ENCODE results near the gene NME4. TPM values are rescaled to one million over a fixed set of nuclear protein-coding genes. Genes with fewer than 3 reads are reported as not detected.

Gene NME4
- total and polyA plus RNA-seq, 9 donors = 48.8 to 133 (median 93.4) TPM

DNA sequence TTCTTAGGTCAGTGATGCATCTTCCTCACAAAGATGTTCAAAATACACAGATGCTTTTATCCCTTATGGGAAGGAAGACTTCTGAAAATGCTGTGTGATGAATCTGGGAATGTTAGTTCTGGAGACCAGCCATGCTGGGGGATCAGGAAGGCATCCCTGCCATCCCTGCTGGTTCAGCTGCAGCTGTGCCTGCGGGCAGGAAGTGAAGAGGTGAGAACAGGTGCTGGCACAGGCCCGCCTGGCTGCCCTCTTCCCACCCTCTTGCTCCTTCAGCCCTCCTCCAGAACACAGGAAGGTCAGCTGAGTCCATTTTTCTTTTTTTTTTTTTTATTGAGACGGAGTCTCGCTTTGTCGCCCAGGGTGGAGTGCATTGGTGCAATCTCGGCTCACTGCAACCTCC is 43.6 kb downstream of the NME4 start:
- no peak overlapping the region for H3K27ac ChIP-seq
- TF ChIP-seq POLR2A (IDR thresholded peaks at IDR 0.05) (no peak), EP300 (IDR thresholded peaks at IDR 0.05) (no peak)
- TF ChIP-seq, protein P1, sequence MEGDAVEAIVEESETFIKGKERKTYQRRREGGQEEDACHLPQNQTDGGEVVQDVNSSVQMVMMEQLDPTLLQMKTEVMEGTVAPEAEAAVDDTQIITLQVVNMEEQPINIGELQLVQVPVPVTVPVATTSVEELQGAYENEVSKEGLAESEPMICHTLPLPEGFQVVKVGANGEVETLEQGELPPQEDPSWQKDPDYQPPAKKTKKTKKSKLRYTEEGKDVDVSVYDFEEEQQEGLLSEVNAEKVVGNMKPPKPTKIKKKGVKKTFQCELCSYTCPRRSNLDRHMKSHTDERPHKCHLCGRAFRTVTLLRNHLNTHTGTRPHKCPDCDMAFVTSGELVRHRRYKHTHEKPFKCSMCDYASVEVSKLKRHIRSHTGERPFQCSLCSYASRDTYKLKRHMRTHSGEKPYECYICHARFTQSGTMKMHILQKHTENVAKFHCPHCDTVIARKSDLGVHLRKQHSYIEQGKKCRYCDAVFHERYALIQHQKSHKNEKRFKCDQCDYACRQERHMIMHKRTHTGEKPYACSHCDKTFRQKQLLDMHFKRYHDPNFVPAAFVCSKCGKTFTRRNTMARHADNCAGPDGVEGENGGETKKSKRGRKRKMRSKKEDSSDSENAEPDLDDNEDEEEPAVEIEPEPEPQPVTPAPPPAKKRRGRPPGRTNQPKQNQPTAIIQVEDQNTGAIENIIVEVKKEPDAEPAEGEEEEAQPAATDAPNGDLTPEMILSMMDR (IDR thresholded peaks at IDR 0.05) = no peak
- DNase-seq = no peak
- H3K4me3 ChIP-seq = no peak overlapping the region
- H3K36me3 ChIP-seq = no peaks in the 10 kb centered on the region
- H3K27me3 ChIP-seq = no peaks in the 10 kb centered on the region
- H3K9me3 ChIP-seq = no peaks in the 10 kb centered on the region
- intact Hi-C loops (cut with DNase I) = no loop called here
- WGBS, 3 donors = 89 to 93% (median 93%) methylated on average over 6 of the region's 6 CpGs
- no peaks in the 10 kb centered on the region for H3K4me1 ChIP-seq (ENCODE audit: insufficient read depth)

- WGBS, 3 donors = 95 to 97% (median 95%) methylated on average over 6 of the region's 6 CpGs
- no peaks in the 10 kb centered on the region for H3K36me3 ChIP-seq
- TF ChIP-seq, protein P1 (IDR thresholded peaks at IDR 0.05) = no peak
- TF ChIP-seq POLR2A (IDR thresholded peaks at IDR 0.05) (no peak), EP300 (IDR thresholded peaks at IDR 0.05) (no peak)
- no peaks in the 10 kb centered on the region for H3K27me3 ChIP-seq
- no peaks in the 10 kb centered on the region for H3K4me1 ChIP-seq (ENCODE audit: insufficient read depth)
- no peak overlapping the region for H3K4me3 ChIP-seq
- intact Hi-C loops (cut with DNase I) = no loop called here
- no peak overlapping the region for H3K27ac ChIP-seq
- DNase-seq = no peak
- H3K9me3 ChIP-seq = no peaks in the 10 kb centered on the region
Observed at GRCh38 chr16:441447-441846, 44.4 kb downstream of the NME4 start.

DNA sequence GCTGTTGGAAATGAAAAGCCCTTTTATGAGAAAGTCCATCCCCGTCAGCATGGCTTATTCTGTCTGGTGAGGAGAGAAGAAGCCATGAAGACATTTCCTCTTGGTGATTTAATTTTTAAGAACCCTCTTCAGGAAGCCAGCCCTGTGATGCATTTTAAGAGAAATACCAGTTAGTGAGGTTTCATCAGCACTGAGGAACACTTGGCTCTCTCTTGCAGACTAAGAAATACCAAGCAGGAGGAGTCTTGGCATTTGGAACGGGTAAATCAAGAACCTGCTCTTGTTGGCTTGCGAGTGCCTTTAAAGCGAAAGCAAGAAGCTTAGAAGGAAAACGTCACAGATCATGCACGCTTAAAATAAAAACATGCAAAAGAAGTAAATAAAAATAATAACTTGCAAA is 46.0 kb downstream of the NME4 start:
- Histone ChIP-seq H3K4me1 (ENCODE audit: insufficient read depth) (no peaks in the 10 kb centered on the region), H3K9me3 (no peaks in the 10 kb centered on the region), H3K27ac (no peak overlapping the region), H3K27me3 (no peaks in the 10 kb centered on the region), H3K4me3 (no peak overlapping the region), H3K36me3 (no peaks in the 10 kb centered on the region)
- no peak for DNase-seq
- WGBS, 3 donors = 81 to 84% (median 82%) methylated on average over 6 of the region's 6 CpGs
- TF ChIP-seq, protein P1 (IDR thresholded peaks at IDR 0.05) = no peak
- no peak for TF ChIP-seq POLR2A (IDR thresholded peaks at IDR 0.05)
- no peak for TF ChIP-seq EP300 (IDR thresholded peaks at IDR 0.05)
- intact Hi-C loops (cut with DNase I) = no loop called here

DNA sequence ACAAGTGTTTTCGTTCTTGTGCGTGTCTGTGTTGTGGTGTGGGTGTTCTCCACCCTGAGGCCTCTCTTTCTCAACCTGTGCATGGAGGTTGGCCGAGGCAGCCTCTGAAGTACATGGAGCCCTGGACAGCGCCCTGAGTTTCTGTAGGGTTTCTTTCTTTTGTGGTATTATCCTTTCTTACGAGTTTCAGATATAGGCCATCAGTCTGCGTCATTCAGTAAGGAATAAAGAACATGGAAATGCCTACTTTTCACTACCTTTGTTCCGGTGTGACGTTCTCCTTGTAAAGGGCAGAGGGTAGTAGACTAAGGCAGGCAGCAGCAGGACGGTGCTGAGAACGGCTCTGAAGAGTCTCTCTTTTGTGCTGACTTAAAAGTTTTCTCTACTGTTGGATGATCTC is 47.0 kb downstream of the NME4 start:
- H3K9me3 ChIP-seq = no peaks in the 10 kb centered on the region
- DNase-seq = no peak
- no peak overlapping the region for H3K4me3 ChIP-seq
- intact Hi-C loops (cut with DNase I) = no loop called here
- no peak for TF ChIP-seq EP300 (IDR thresholded peaks at IDR 0.05)
- no peaks in the 10 kb centered on the region for H3K27me3 ChIP-seq
- WGBS, 3 donors = 92 to 94% (median 93%) methylated on average over 10 of the region's 10 CpGs
- no peak overlapping the region for H3K27ac ChIP-seq
- H3K36me3 ChIP-seq = no peaks in the 10 kb centered on the region
- H3K4me1 ChIP-seq (ENCODE audit: insufficient read depth) = no peaks in the 10 kb centered on the region

- WGBS, 3 donors = 82 to 89% (median 88%) methylated on average over 4 of the region's 4 CpGs
- Histone ChIP-seq H3K4me1 (ENCODE audit: insufficient read depth) (no peaks in the 10 kb centered on the region), H3K27ac (no peak overlapping the region), H3K9me3 (no peaks in the 10 kb centered on the region), H3K27me3 (no peaks in the 10 kb centered on the region), H3K36me3 (no peaks in the 10 kb centered on the region), H3K4me3 (no peak overlapping the region)
- intact Hi-C loops (cut with DNase I) = no loop called here
- no peak for DNase-seq
- TF ChIP-seq POLR2A (IDR thresholded peaks at IDR 0.05) = no peak
- no peak for TF ChIP-seq EP300 (IDR thresholded peaks at IDR 0.05)
Observed at GRCh38 chr16:445566-445965, 48.6 kb downstream of the NME4 start.

Small RNA genes lying within 50 kb of the gene (small RNA-seq; reads per million reads assigned to genes)
- not detected for gene RF00019

Other genes with a start within 250 kb of the NME4 start
- gene HBZ, start 244.6 kb upstream of the NME4 start, total RNA-seq = under 1 TPM in 1 of 7 donors, not detected in 6; 0.28 TPM
- not detected for gene HBZ, start 244.6 kb upstream of the NME4 start, polyA plus RNA-seq
- gene HBM, start 231.2 kb upstream of the NME4 start, total RNA-seq = under 1 TPM in 2 of 7 donors, not detected in 5; 0.78 to 0.92 TPM
- gene HBM, start 231.2 kb upstream of the NME4 start, polyA plus RNA-seq = not detected
- gene HBA2, start 224.3 kb upstream of the NME4 start, total RNA-seq = 100 to 1,000 TPM in 2 of 7 donors, 10 to 100 TPM in 4, 1 to 10 TPM in 1; 4.5 to 173 (median 75.0) TPM
- 10 to 100 TPM in 1 of 2 donors, not detected in 1; 32.1 TPM for gene HBA2, start 224.3 kb upstream of the NME4 start, polyA plus RNA-seq
- gene HBA1, start 220.5 kb upstream of the NME4 start, total RNA-seq = 100 to 1,000 TPM in 2 of 7 donors, 10 to 100 TPM in 4, 1 to 10 TPM in 1; 7.4 to 206 (median 81.2) TPM
- gene HBA1, start 220.5 kb upstream of the NME4 start, polyA plus RNA-seq = 1 to 10 TPM in 1 of 2 donors, under 1 TPM in 1; 0.50 to 9.6 TPM
- gene HBQ1, start 216.7 kb upstream of the NME4 start, total RNA-seq = not detected
- gene HBQ1, start 216.7 kb upstream of the NME4 start, polyA plus RNA-seq = under 1 TPM in 1 of 2 donors, not detected in 1; 0.29 TPM
- 100 to 1,000 TPM in 1 of 7 donors, 10 to 100 TPM in 6; 60.7 to 112 (median 74.2) TPM for gene LUC7L, start 167.8 kb upstream of the NME4 start, total RNA-seq
- gene LUC7L, start 167.8 kb upstream of the NME4 start, polyA plus RNA-seq = 10 to 100 TPM; 56.6 to 68.5 TPM
- 10 to 100 TPM; 20.4 to 61.9 (median 49.2) TPM for gene FAM234A, start 162.4 kb upstream of the NME4 start, total RNA-seq
- 10 to 100 TPM; 37.9 to 51.7 TPM for gene FAM234A, start 162.4 kb upstream of the NME4 start, polyA plus RNA-seq
- 1 to 10 TPM in 2 of 7 donors, under 1 TPM in 3, not detected in 2; 0.33 to 1.7 (median 0.72) TPM for gene RGS11, start 121.3 kb upstream of the NME4 start, total RNA-seq
- under 1 TPM; 0.44 to 0.45 TPM for gene RGS11, start 121.3 kb upstream of the NME4 start, polyA plus RNA-seq
- gene ARHGDIG, start 116.6 kb upstream of the NME4 start, total RNA-seq = under 1 TPM in 1 of 7 donors, not detected in 6; 0.77 TPM
- gene ARHGDIG, start 116.6 kb upstream of the NME4 start, polyA plus RNA-seq = under 1 TPM in 1 of 2 donors, not detected in 1; 0.10 TPM
- gene PDIA2, start 114.0 kb upstream of the NME4 start, total RNA-seq = under 1 TPM in 3 of 7 donors, not detected in 4; 0.15 to 0.92 (median 0.48) TPM
- under 1 TPM in 1 of 2 donors, not detected in 1; 0.04 TPM for gene PDIA2, start 114.0 kb upstream of the NME4 start, polyA plus RNA-seq
- 10 to 100 TPM; 13.7 to 27.2 (median 24.0) TPM for gene AXIN1, start 44.5 kb upstream of the NME4 start, total RNA-seq
- gene AXIN1, start 44.5 kb upstream of the NME4 start, polyA plus RNA-seq = 10 to 100 TPM in 1 of 2 donors, 1 to 10 TPM in 1; 3.7 to 21.8 TPM
- gene MRPL28, start 26.7 kb upstream of the NME4 start, total RNA-seq = 10 to 100 TPM; 38.9 to 57.7 (median 40.9) TPM
- 10 to 100 TPM; 28.4 to 53.0 TPM for gene MRPL28, start 26.7 kb upstream of the NME4 start, polyA plus RNA-seq
- 10 to 100 TPM; 13.0 to 39.8 (median 23.2) TPM for gene PGAP6, start 15.2 kb upstream of the NME4 start, total RNA-seq
- gene PGAP6, start 15.2 kb upstream of the NME4 start, polyA plus RNA-seq = 10 to 100 TPM; 13.9 to 17.9 TPM
- 10 to 100 TPM; 10.2 to 23.7 (median 15.1) TPM for gene DECR2, start 4.7 kb downstream of the NME4 start, total RNA-seq
- gene DECR2, start 4.7 kb downstream of the NME4 start, polyA plus RNA-seq = 10 to 100 TPM in 1 of 2 donors, 1 to 10 TPM in 1; 2.1 to 13.0 TPM
- gene RAB11FIP3, start 28.4 kb downstream of the NME4 start, total RNA-seq = 10 to 100 TPM; 35.9 to 58.1 (median 38.1) TPM
- gene RAB11FIP3, start 28.4 kb downstream of the NME4 start, polyA plus RNA-seq = 10 to 100 TPM; 18.0 to 40.1 TPM
- gene CAPN15, start 130.5 kb downstream of the NME4 start, total RNA-seq = 10 to 100 TPM; 16.9 to 38.9 (median 30.5) TPM
- gene CAPN15, start 130.5 kb downstream of the NME4 start, polyA plus RNA-seq = 10 to 100 TPM in 1 of 2 donors, 1 to 10 TPM in 1; 1.6 to 19.4 TPM
- not detected for gene PRR35, start 163.2 kb downstream of the NME4 start, total RNA-seq
- gene PRR35, start 163.2 kb downstream of the NME4 start, polyA plus RNA-seq = not detected
- gene NHLRC4, start 169.8 kb downstream of the NME4 start, total RNA-seq = 10 to 100 TPM in 1 of 7 donors, 1 to 10 TPM in 6; 3.2 to 15.4 (median 5.0) TPM
- gene NHLRC4, start 169.8 kb downstream of the NME4 start, polyA plus RNA-seq = 1 to 10 TPM in 1 of 2 donors, under 1 TPM in 1; 0.53 to 5.9 TPM
- 10 to 100 TPM; 24.1 to 47.7 (median 39.8) TPM for gene PIGQ, start 172.8 kb downstream of the NME4 start, total RNA-seq
- gene PIGQ, start 172.8 kb downstream of the NME4 start, polyA plus RNA-seq = 10 to 100 TPM in 1 of 2 donors, 1 to 10 TPM in 1; 4.3 to 36.3 TPM
- gene RAB40C, start 192.9 kb downstream of the NME4 start, total RNA-seq = 10 to 100 TPM; 11.7 to 24.1 (median 21.4) TPM
- gene RAB40C, start 192.9 kb downstream of the NME4 start, polyA plus RNA-seq = 10 to 100 TPM in 1 of 2 donors, 1 to 10 TPM in 1; 1.9 to 21.0 TPM
- gene WFIKKN1, start 233.8 kb downstream of the NME4 start, total RNA-seq = 1 to 10 TPM in 5 of 7 donors, under 1 TPM in 2; 0.57 to 2.6 (median 1.3) TPM
- gene WFIKKN1, start 233.8 kb downstream of the NME4 start, polyA plus RNA-seq = under 1 TPM; 0.10 to 0.59 TPM
- gene METTL26, start 239.1 kb downstream of the NME4 start, total RNA-seq = 100 to 1,000 TPM in 2 of 7 donors, 10 to 100 TPM in 5; 61.8 to 139 (median 75.9) TPM
- gene METTL26, start 239.1 kb downstream of the NME4 start, polyA plus RNA-seq = 100 to 1,000 TPM in 1 of 2 donors, 10 to 100 TPM in 1; 12.2 to 113 TPM
- 10 to 100 TPM; 21.5 to 42.3 (median 31.3) TPM for gene MCRIP2, start 244.6 kb downstream of the NME4 start, total RNA-seq
- 10 to 100 TPM in 1 of 2 donors, under 1 TPM in 1; 0.98 to 22.9 TPM for gene MCRIP2, start 244.6 kb downstream of the NME4 start, polyA plus RNA-seq